Measurements from ENCODE around the gene PTPRA. TPM values are rescaled to one million over a fixed set of nuclear protein-coding genes. Genes with fewer than 3 reads are reported as not detected.
"Not testable (repeated sequence)": the region's sequence is repeated elsewhere in the genome, so short reads cannot be mapped to it uniquely, and the experiment has no call there.

Gene PTPRA, protein sequence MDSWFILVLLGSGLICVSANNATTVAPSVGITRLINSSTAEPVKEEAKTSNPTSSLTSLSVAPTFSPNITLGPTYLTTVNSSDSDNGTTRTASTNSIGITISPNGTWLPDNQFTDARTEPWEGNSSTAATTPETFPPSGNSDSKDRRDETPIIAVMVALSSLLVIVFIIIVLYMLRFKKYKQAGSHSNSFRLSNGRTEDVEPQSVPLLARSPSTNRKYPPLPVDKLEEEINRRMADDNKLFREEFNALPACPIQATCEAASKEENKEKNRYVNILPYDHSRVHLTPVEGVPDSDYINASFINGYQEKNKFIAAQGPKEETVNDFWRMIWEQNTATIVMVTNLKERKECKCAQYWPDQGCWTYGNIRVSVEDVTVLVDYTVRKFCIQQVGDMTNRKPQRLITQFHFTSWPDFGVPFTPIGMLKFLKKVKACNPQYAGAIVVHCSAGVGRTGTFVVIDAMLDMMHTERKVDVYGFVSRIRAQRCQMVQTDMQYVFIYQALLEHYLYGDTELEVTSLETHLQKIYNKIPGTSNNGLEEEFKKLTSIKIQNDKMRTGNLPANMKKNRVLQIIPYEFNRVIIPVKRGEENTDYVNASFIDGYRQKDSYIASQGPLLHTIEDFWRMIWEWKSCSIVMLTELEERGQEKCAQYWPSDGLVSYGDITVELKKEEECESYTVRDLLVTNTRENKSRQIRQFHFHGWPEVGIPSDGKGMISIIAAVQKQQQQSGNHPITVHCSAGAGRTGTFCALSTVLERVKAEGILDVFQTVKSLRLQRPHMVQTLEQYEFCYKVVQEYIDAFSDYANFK
- 10 to 100 TPM; 26.2 to 53.7 (median 42.4) TPM for total RNA-seq

DNA sequence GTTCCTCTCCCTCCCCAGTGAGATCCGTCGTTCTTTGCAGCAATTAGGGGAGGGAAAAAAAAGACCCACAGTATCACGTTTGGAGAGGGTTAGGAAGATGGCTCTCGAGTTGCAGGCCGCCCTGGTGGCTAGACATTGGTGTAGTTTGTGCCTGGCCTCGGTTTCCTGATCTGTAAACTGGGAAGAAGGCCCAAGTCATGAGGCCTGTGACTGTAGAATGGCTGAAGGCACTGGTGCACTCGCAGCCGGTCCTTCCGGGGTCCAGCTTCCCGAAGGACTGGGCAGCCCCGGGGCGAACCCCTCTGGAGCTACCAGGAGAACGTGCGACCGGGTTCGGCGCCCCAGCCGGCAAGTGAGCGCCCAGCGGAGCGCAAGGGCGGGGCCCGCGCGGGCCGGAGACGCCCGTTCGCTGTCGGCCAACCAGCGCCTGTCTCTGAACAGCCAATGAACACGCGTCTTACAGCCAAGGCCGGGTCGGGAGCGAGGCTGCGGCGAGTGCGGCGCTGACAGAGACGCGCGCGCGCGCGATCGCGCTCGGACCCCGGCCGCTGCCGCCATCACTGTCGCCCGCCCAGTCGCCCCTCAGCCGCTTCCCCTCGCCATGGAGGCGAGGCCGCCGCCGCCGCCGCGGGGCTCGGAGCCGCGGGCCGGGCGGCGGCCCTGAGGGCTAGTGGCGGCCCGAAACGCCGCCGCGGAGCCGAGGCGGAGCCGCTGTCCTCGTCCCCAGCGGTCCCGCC lies at the start of gene PTPRA:
Gene PTPRA (plus strand): TSS at position 472 of the 737 bp plus-strand sequence. CDS start 90,797 bp downstream, outside the sequence.
- peaks cover 0 to 5% (median 0%) of the 10 kb centered on the region in 3 donors for H3K36me3 ChIP-seq
- peaks cover 0 to 13% (median 0%) of the 10 kb centered on the region in 4 donors for H3K27me3 ChIP-seq
- H3K4me3 ChIP-seq = peak within 1 kb of the TSS; percentile 69 to 98 (median 86)
- H3K4me1 ChIP-seq = peaks cover 24 to 55% (median 29%) of the 10 kb centered on the region in 3 donors
- no peaks in the 10 kb centered on the region for H3K9me3 ChIP-seq
- intact Hi-C loops (cut with DNase I) = no loop called here
- 0% methylated on average over 1 to 15 of the region's 83 CpGs for WGBS, 2 donors
- peak; percentile 64 for DNase-seq
- peak in 3 of 4 donors; percentile 50 to 94 (median 76) for TF ChIP-seq POLR2A (IDR thresholded peaks at IDR 0.05)
- TF ChIP-seq, protein P1, sequence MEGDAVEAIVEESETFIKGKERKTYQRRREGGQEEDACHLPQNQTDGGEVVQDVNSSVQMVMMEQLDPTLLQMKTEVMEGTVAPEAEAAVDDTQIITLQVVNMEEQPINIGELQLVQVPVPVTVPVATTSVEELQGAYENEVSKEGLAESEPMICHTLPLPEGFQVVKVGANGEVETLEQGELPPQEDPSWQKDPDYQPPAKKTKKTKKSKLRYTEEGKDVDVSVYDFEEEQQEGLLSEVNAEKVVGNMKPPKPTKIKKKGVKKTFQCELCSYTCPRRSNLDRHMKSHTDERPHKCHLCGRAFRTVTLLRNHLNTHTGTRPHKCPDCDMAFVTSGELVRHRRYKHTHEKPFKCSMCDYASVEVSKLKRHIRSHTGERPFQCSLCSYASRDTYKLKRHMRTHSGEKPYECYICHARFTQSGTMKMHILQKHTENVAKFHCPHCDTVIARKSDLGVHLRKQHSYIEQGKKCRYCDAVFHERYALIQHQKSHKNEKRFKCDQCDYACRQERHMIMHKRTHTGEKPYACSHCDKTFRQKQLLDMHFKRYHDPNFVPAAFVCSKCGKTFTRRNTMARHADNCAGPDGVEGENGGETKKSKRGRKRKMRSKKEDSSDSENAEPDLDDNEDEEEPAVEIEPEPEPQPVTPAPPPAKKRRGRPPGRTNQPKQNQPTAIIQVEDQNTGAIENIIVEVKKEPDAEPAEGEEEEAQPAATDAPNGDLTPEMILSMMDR (IDR thresholded peaks at IDR 0.05) = peak in 1 of 6 experiments; percentile 2
- H3K27ac ChIP-seq = peak within 1 kb of the TSS; percentile 84 to 97 (median 87)

DNA sequence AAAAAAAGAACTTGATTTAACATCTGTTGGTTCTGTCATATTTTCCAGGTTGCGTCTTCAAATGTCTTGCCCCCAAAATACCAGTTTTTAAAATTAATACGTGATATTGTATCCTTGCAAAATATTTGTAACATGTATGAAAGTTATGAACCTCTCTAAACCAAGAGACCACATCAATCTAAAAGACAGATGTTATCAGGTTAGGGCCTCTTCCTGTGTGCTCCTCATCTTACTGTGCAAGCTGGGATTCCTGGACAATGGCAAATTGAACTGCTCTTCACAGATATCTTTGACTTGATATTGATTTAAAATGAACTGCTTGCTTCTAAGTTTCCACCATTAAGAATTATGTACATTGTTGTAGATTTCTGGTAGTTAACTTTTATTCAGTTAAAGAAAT lies 47.5 kb upstream of the PTPRA start:
- no peak overlapping the region for H3K27ac ChIP-seq
- TF ChIP-seq, protein P1 (IDR thresholded peaks at IDR 0.05) = no peak
- no peak for TF ChIP-seq POLR2A (IDR thresholded peaks at IDR 0.05)
- DNase-seq = no peak
- H3K9me3 ChIP-seq = no peaks in the 10 kb centered on the region
- peaks cover 0 to 10% (median 0%) of the 10 kb centered on the region in 3 donors for H3K4me1 ChIP-seq
- 83 to 88% methylated on average over 2 of the region's 2 CpGs for WGBS, 2 donors
- no peaks in the 10 kb centered on the region for H3K36me3 ChIP-seq
- intact Hi-C loops (cut with DNase I) = no loop called here
- peaks cover 2 to 42% (median 6%) of the 10 kb centered on the region in 4 donors for H3K27me3 ChIP-seq
- no peak overlapping the region for H3K4me3 ChIP-seq

DNA sequence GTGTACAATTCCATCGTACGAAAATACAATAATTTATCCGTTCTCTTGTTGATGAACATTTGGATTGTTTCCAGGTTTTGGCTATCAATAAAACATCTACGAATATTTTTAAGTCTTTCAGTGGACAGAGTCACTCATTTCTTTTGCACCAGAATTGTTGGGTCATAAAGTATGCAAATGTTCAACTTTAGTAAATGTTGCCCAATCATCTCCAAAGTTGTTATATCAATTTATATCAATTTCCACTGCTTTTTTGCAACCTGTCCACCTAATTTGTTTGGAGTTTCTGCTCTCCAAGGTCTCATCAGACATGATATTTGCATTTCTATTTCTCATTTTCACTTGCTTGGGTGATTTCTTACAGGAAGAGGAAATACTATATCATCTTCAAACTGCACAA lies 46.6 kb upstream of the PTPRA start:
- 80 to 87% methylated on average over 4 of the region's 4 CpGs for WGBS, 2 donors
- intact Hi-C loops (cut with DNase I) = no loop called here
- TF ChIP-seq, protein P1 (IDR thresholded peaks at IDR 0.05) = no peak
- no peak for TF ChIP-seq POLR2A (IDR thresholded peaks at IDR 0.05)
- Histone ChIP-seq H3K4me1 (peaks cover 0 to 4% (median 0%) of the 10 kb centered on the region in 3 donors), H3K27ac (no peak overlapping the region), H3K27me3 (peaks cover 0 to 33% (median 0%) of the 10 kb centered on the region in 4 donors), H3K4me3 (no peak overlapping the region), H3K9me3 (no peaks in the 10 kb centered on the region), H3K36me3 (no peaks in the 10 kb centered on the region)
- DNase-seq = no peak

DNA sequence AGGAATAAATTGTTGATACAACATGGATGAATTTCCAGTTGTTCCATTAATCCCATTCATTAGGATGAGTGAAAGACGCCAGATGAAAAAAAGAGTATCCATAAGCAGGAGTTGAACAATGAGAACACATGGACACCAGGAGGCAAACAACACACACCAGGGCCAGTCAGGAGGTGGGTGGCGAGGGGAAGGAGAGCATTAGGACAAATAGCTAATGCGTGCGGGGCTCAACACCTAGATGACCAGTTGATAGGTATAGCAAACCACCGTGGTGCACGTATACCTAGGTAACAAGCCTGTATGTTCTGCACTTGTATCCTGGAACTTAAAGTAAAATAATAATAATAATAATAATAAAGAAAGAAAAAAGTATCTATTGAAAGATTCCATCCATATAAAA lies 43.9 kb upstream of the PTPRA start:
- TF ChIP-seq, protein P1 (IDR thresholded peaks at IDR 0.05) = no peak
- TF ChIP-seq POLR2A (IDR thresholded peaks at IDR 0.05) = no peak
- intact Hi-C loops (cut with DNase I) = no loop called here
- Histone ChIP-seq H3K4me1 (peaks cover 0 to 9% (median 6%) of the 10 kb centered on the region in 3 donors), H3K27ac (no peak overlapping the region), H3K9me3 (no peaks in the 10 kb centered on the region), H3K27me3 (peaks cover 0 to 26% (median 0%) of the 10 kb centered on the region in 4 donors), H3K36me3 (no peaks in the 10 kb centered on the region), H3K4me3 (no peak overlapping the region)
- WGBS, 2 donors = 64 to 67% methylated on average over 6 of the region's 6 CpGs
- no peak for DNase-seq

DNA sequence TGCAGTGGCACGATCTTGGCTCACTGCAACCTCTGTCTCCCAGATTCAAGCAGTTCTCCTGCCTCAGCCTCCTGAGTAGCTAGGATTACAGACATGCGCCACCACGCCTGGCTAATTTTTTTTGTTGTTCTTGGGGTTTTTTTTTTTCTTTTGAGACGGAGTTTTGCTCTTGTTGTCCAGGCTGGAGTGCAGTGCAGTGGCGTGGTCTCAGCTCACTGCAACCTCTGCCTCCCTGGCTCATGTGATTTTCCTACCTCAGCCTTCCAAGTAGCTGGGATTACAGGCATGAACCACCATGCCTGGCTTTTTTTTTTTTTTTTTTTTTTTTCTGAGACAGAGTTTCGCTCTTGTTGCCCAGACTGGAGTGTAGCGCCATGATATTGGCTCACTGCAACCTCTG lies 42.1 kb upstream of the PTPRA start:
- DNase-seq; intact Hi-C loops (cut with DNase I): not testable (repeated sequence)

More for the DNA sequence above, 42.1 kb upstream of the PTPRA start:
- not testable (repeated sequence) for H3K4me1 ChIP-seq, H3K27ac ChIP-seq, H3K4me3 ChIP-seq, H3K9me3 ChIP-seq
- peaks cover 0 to 13% (median 0%) of the 10 kb centered on the region in 3 donors for H3K36me3 ChIP-seq
- 45 to 54% methylated on average over 5 to 6 of the region's 7 CpGs for WGBS, 2 donors
- peaks cover 0 to 20% (median 0%) of the 10 kb centered on the region in 4 donors for H3K27me3 ChIP-seq
